HG02943 (cell line): ENCODE data around the gene RHBDF2.

Source experiments
- ATAC-seq: cut with Tn5 transposase; IDR thresholded peaks from one replicate; pipeline ENCODE4 v1.9.1; 2021; ENCODE audit warnings: mild to moderate bottlenecking, low read depth, moderate library complexity; ENCODE audit not compliant: unreplicated experiment

Gene RHBDF2

GRCh38 chr17:76422860-76423259 is 78.4 kb downstream of the RHBDF2 start:
- no peak for ATAC-seq

- ATAC-seq: no peak
These were observed 78.8 kb downstream of the RHBDF2 start for GRCh38 chr17:76422406-76422805.

GRCh38 chr17:76421044-76421407 is 80.2 kb downstream of the RHBDF2 start:
- ATAC-seq: no peak
